ENCODE measurements around the gene NRXN3. TPM values are rescaled to one million over a fixed set of nuclear protein-coding genes. Genes with fewer than 3 reads are reported as not detected.
"Not testable (repeated sequence)": the region's sequence is repeated elsewhere in the genome, so short reads cannot be mapped to it uniquely, and the experiment has no call there.

Gene NRXN3
- total RNA-seq, 1 donor from 2014 or later = 35.6 TPM

GRCh38 chr14:78405079-78405856 is 235.1 kb downstream of the NRXN3 start:
- DNase-seq = no peak

GRCh38 chr14:78412475-78412874 is 242.3 kb downstream of the NRXN3 start:
- no peak for DNase-seq

GRCh38 chr14:78414172-78414571 is 244.0 kb downstream of the NRXN3 start:
- DNase-seq = no peak

DNA sequence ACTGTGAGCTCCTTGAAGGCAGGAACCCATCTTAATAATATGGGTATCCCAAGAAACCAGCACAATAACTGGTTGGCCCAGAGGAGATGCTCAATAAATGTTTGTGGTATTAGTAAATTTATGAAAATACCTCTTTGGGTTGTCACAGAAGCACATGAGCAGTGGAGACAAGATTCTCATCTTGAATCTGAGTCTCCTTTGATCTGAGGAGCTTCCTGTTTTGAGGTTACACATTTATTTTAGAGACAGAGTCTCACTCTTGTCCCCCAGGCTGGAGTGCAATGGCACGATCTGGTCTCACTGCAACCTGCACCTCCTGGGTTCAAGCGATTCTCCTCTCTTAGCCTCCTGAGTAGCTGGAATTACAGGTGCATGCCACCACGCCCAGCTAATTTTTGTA is 247.4 kb downstream of the NRXN3 start:
- DNase-seq = no peak

GRCh38 chr14:78424311-78424710 is 254.1 kb downstream of the NRXN3 start:
- no peak for DNase-seq

- DNase-seq = no peak
Measured at GRCh38 chr14:78425330-78425729, 255.2 kb downstream of the NRXN3 start.

DNA sequence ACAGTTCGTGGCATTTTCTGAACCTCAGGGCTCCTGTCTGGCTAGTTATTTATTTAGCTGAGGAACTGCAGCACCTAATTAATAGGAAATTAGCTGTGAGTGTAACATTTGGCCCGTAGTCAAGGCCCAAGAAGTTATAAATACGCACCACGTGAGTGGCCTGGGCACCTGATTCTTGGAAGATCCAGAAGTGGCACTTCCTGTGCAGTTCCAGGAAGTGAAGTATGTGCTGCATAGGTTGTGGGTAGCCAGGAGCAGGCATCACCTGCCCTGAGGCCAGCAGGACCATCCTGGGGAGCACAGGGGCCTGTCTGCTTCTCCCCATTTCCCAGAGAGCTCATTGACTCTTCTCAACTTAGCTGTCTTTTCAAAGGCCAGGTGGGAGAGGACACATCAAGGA is 255.6 kb downstream of the NRXN3 start:
- DNase-seq = no peak

GRCh38 chr14:78432046-78432445 is 261.9 kb downstream of the NRXN3 start:
- DNase-seq = no peak

- not testable (repeated sequence) for DNase-seq
Measured at GRCh38 chr14:78437448-78437847, 267.3 kb downstream of the NRXN3 start.

DNA sequence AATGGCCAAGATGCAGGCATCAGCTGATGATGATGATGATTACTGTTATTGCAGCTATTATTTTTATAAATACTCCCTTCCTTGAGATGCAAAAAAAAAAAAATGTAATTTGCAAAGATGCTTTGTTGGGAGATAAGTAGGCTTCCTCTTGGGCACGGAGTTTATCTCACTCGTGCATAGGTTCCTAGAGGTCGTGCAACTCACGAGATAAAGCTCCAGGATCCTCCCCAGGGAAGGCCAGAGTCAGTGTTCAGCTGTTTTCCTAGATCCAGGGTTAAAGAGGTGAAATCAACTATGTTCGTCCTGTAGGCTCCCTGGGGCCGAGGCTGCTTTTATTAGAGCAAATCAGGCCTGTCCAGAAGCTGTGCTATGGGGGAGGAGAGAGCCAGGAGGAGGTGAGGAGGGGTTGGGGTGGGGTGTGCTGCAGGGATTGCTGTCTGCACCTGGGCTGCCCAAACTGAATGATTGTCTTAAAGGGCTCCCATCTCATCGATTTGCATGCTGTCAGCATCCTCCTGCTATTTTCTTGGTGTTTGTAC is 270.3 kb downstream of the NRXN3 start:
- no peak for DNase-seq

DNA sequence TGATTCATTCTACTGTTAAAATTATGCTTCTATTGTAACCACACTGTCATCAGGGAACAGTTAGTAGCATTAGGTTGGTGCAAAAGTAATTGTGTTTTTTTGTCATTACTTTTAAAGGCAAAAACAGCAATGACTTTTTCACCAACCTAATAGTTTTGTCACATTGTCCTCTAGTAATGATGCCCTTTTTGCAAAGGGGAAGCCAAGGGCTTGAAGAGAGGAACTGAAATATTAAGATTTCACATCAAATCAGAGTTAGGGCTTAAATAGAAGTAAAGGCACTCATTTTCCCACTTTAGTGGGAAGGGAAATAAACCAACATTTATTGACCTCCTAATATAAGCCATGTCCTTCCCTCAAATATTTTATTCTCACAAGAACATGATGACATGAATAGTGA is 273.7 kb downstream of the NRXN3 start:
- no peak for DNase-seq

- DNase-seq = no peak
Measured at GRCh38 chr14:78445275-78445674, 275.1 kb downstream of the NRXN3 start.

DNA sequence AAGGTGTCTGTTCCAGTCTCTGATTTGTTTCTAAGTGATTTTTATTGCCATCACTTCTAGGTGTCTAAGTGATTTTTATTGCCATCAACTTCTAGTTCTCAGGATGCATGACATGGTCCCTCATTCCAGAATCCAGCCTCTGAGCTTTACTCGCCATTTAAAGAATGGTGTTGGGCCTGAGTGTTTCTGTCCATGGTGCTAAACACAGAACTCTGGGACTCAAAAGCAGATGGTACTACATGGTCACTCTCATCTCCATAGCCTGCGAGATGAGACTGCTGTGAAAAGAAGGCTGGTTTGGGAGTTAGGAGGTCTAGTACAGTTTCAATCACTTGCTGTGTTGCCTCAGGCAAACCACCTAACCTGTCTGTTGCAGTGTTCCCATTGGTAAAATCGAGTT is 276.6 kb downstream of the NRXN3 start:
- no peak for DNase-seq

GRCh38 chr14:78448164-78449094 is 278.3 kb downstream of the NRXN3 start:
- peak; percentile 14 for DNase-seq

DNA sequence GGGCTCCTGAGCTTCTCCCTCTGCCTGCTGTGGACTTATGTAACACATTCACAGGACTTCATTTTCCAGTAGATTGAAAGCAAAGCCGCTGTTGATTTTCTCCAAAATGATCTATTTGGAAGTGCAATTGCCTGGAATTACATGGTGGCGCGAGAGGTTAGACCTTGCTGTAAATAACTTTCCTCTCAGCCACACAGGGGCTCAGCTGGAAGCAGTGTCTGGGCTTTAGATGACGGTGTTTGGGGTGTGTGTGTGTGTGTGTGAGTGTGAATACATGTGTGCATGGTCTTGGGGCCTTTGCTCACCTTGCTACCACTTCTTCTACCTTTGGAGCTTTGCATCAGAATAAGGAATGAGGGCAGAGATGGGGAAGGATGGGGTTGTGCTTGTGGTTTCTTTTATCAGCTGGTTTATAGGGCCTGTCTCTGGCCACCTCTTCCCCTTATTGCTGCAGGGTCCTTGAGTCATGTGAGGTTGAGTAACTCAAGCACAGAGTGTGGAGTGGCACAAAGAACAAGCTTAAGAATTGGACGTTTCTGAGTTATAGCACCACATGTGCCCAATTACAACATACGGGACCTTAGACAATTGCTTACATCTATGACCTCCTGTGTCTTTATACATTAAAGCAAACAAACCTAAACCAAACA is 280.6 kb downstream of the NRXN3 start:
- no peak for DNase-seq

- no peak for DNase-seq
Measured at GRCh38 chr14:78451319-78451695, 281.1 kb downstream of the NRXN3 start.

GRCh38 chr14:78455896-78456435 is 285.8 kb downstream of the NRXN3 start:
- DNase-seq = peak; percentile 5

- no peak for DNase-seq
Measured at GRCh38 chr14:78469947-78470346, 299.8 kb downstream of the NRXN3 start.

- no peak for DNase-seq
Measured at GRCh38 chr14:78479127-78479780, 309.1 kb downstream of the NRXN3 start.

DNA sequence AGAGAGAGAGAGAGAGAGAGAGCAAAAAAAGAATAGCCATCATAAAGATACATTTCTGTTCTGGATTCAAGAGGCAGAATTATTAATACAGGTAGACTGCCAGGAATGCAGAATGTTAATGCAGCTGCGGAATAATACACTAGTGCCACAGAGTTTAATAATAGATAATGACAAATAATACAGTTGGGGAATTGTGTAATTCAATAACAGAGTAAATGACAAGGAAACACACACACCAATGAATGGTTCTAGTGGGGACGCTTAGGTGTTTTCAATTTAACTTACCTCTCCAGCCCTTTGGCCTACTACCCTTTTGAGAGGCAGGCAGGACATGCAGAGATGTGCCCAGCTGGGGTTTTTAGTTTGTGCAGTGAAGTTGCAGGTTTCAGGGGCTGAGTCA is 313.9 kb downstream of the NRXN3 start:
- no peak for DNase-seq

- DNase-seq = no peak
Measured at GRCh38 chr14:78486081-78486480, 315.9 kb downstream of the NRXN3 start.

DNA sequence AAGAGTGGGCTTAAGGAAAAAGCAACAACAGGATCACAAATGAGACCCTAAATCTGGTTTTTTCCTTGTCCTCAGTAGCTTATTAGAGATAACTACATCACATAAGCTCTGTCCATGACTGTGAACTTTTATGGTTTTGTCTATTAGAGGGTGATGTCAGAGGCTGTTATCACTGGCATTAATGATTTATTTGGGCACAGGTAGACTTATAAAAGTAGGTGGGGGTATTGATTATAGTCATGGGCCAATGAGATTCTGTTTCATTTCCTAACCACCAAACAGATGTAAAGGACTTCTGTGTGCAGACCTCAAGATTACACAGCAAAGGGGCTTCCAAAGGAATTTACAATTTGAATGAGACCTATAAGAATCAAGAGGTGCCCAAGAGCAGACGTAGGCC is 316.4 kb downstream of the NRXN3 start:
- no peak for DNase-seq
